Suprapubic skin (tissue), 4 donors: ENCODE data around the gene ANHX. TPM values are rescaled to one million over a fixed set of nuclear protein-coding genes. Genes with fewer than 3 reads are reported as not detected.

Source experiments
- DNase-seq, 2 donors: peaks; one replicate each; pipeline ENCODE4 v3.0.0-alpha.2; 2019; ENCODE audit warnings: low spot score in 2 of 2
- H3K27ac ChIP-seq: fragments of 200-600 bp; sonication (generic); one replicate; pipeline ENCODE4 v1.5.1; 2019
- H3K27me3 ChIP-seq: fragments of 200-600 bp; sonication (generic); one replicate; pipeline ENCODE4 v1.5.1; 2019
- H3K36me3 ChIP-seq: fragments of 200-600 bp; sonication (generic); one replicate; pipeline ENCODE4 v1.5.1; 2019
- H3K4me1 ChIP-seq: fragments of 200-600 bp; sonication (generic); one replicate; pipeline ENCODE4 v1.5.1; 2019
- H3K4me3 ChIP-seq: fragments of 200-600 bp; sonication (generic); one replicate; pipeline ENCODE4 v1.5.1; 2019; ENCODE audit warnings: mild to moderate bottlenecking
- H3K9me3 ChIP-seq: fragments of 200-600 bp; sonication (generic); one replicate; pipeline ENCODE4 v1.5.1; 2019
- CTCF ChIP-seq, 2 donors: fragments of 200-600 bp in 1 of 2; fragments of 450-650 bp in 1 of 2; sonication (generic) in 1 of 2; IDR thresholded peaks; one replicate each; pipeline ENCODE4 v1.5.1; 2016 to 2019; ENCODE audit warnings: antibody characterized with exemption in 2 of 2, mild to moderate bottlenecking in 1 of 2, moderate library complexity in 1 of 2
- EP300 ChIP-seq: sonication (generic); formaldehyde crosslinking; IDR thresholded peaks from one replicate; pipeline ENCODE4 v1.6.1; 2017; ENCODE audit warnings: antibody characterized with exemption
- POLR2A ChIP-seq, 2 donors: fragments of 450-650 bp; IDR thresholded peaks; one replicate each; pipeline ENCODE4 v1.6.1; 2017; ENCODE audit warnings: antibody characterized with exemption in 2 of 2, mild to moderate bottlenecking in 2 of 2, moderate library complexity in 2 of 2
- POLR2AphosphoS5 ChIP-seq, 3 donors: sonication (generic); formaldehyde crosslinking; IDR thresholded peaks; one replicate each; pipeline ENCODE4 v1.6.1; 2017; ENCODE audit warnings: antibody characterized with exemption in 3 of 3
- WGBS: methylation state at CpG from one replicate; pipeline ENCODE4 v1.1.5; 2018; 5-methylcytosine and 5-hydroxymethylcytosine counted together
- total RNA-seq, 4 donors: library from RNA; depleted of rRNA; stranded (reverse); fragments of >200 nt; gene quantifications; one replicate each; pipeline ENCODE4 v1.1.0, GENCODE V29; 2016

Gene ANHX
- total RNA-seq, 4 donors from 2014 or later = not detected

GRCh38 chr12:133181238-133181959, 54.3 kb downstream of the ANHX start, which contains the start of gene ZNF268:
TSS of gene ZNF268 (plus strand) at chr12:133181495. CDS start at chr12:133181998, 503 bp downstream.
- DNase-seq = peak; percentile 91 to 92
- Histone ChIP-seq H3K9me3 (peaks cover 27% of the 10 kb centered on the region), H3K36me3 (peaks cover 39% of the 10 kb centered on the region), H3K4me3 (peak within 1 kb of the TSS; percentile 90), H3K27me3 (no peaks in the 10 kb centered on the region), H3K27ac (peak within 1 kb of the TSS; percentile 64), H3K4me1 (peaks cover 9% of the 10 kb centered on the region)
- TF ChIP-seq POLR2AphosphoS5 (IDR thresholded peaks at IDR 0.05) (peak in 2 of 3 donors; percentile 87 to 88), EP300 (no peak), CTCF (IDR thresholded peaks at IDR 0.05) (peak; percentile 42 to 62), POLR2A (IDR thresholded peaks at IDR 0.05) (no peak)
- WGBS = 6% methylated on average over 12 of the region's 40 CpGs

- no peak for DNase-seq
- Histone ChIP-seq H3K36me3 (peaks cover 32% of the 10 kb centered on the region), H3K27ac (no peak overlapping the region), H3K4me1 (peaks cover 9% of the 10 kb centered on the region), H3K4me3 (no peak overlapping the region), H3K9me3 (peaks cover 24% of the 10 kb centered on the region), H3K27me3 (no peaks in the 10 kb centered on the region)
- WGBS = 96% methylated on average over 8 of the region's 8 CpGs
- TF ChIP-seq EP300 (no peak), CTCF (IDR thresholded peaks at IDR 0.05) (no peak), POLR2AphosphoS5 (IDR thresholded peaks at IDR 0.05) (no peak), POLR2A (IDR thresholded peaks at IDR 0.05) (no peak)
Measured at GRCh38 chr12:133180669-133181068, 55.0 kb downstream of the ANHX start.

- TF ChIP-seq CTCF (IDR thresholded peaks at IDR 0.05) (no peak), POLR2A (IDR thresholded peaks at IDR 0.05) (no peak), EP300 (no peak), POLR2AphosphoS5 (IDR thresholded peaks at IDR 0.05) (no peak)
- WGBS = 58% methylated on average over 1 of the region's 1 CpG
- Histone ChIP-seq H3K36me3 (no peaks in the 10 kb centered on the region), H3K9me3 (peaks cover 23% of the 10 kb centered on the region), H3K27me3 (no peaks in the 10 kb centered on the region), H3K4me3 (no peak overlapping the region), H3K4me1 (no peaks in the 10 kb centered on the region), H3K27ac (no peak overlapping the region)
- DNase-seq = no peak
Measured at GRCh38 chr12:133174901-133175300, 60.8 kb downstream of the ANHX start.

GRCh38 chr12:133172491-133172890, 63.2 kb downstream of the ANHX start:
- Histone ChIP-seq H3K9me3 (peaks cover 29% of the 10 kb centered on the region), H3K27ac (no peak overlapping the region), H3K4me1 (no peaks in the 10 kb centered on the region), H3K4me3 (no peak overlapping the region), H3K27me3 (no peaks in the 10 kb centered on the region), H3K36me3 (no peaks in the 10 kb centered on the region)
- no peak for TF ChIP-seq EP300
- DNase-seq = no peak
- 100% methylated on average over 1 of the region's 1 CpG for WGBS

Other genes starting within 250 kb of the ANHX start
- gene ZNF26, start 249.5 kb downstream of the ANHX start, total RNA-seq = 10 to 100 TPM; 10.5 to 23.4 (median 11.8) TPM
- gene ZNF84, start 198.4 kb downstream of the ANHX start, total RNA-seq = 10 to 100 TPM in 3 of 4 donors, 1 to 10 TPM in 1; 8.0 to 41.9 (median 21.2) TPM
- 10 to 100 TPM in 3 of 4 donors, 1 to 10 TPM in 1; 7.4 to 17.9 (median 12.2) TPM for gene ZNF140, start 155.0 kb downstream of the ANHX start, total RNA-seq
- 1 to 10 TPM; 1.4 to 4.6 (median 3.2) TPM for gene ZNF891, start 105.6 kb downstream of the ANHX start, total RNA-seq
- 10 to 100 TPM in 1 of 4 donors, 1 to 10 TPM in 3; 5.2 to 11.6 (median 9.1) TPM for gene ZNF10, start 105.2 kb downstream of the ANHX start, total RNA-seq
- gene ZNF268, start 54.4 kb downstream of the ANHX start, total RNA-seq = 10 to 100 TPM in 3 of 4 donors, 1 to 10 TPM in 1; 8.8 to 11.1 (median 11.0) TPM